IPS-18c (cell line): ENCODE results near the gene TAPT1.

ENCODE experiments used
- H3K4me3 ChIP-seq: 2 replicates; pipeline ENCODE4 v1.7.0; 2013; ENCODE audit warnings: low read depth, mild to moderate bottlenecking, low read length, moderate library complexity; ENCODE audit not compliant: insufficient read depth
- H3K9me3 ChIP-seq: one replicate; pipeline ENCODE4 v1.6.1; 2013; ENCODE audit warnings: mild to moderate bottlenecking, low read length, moderate library complexity; ENCODE audit not compliant: control insufficient read depth, insufficient read depth

The TAPT1 gene

DNA sequence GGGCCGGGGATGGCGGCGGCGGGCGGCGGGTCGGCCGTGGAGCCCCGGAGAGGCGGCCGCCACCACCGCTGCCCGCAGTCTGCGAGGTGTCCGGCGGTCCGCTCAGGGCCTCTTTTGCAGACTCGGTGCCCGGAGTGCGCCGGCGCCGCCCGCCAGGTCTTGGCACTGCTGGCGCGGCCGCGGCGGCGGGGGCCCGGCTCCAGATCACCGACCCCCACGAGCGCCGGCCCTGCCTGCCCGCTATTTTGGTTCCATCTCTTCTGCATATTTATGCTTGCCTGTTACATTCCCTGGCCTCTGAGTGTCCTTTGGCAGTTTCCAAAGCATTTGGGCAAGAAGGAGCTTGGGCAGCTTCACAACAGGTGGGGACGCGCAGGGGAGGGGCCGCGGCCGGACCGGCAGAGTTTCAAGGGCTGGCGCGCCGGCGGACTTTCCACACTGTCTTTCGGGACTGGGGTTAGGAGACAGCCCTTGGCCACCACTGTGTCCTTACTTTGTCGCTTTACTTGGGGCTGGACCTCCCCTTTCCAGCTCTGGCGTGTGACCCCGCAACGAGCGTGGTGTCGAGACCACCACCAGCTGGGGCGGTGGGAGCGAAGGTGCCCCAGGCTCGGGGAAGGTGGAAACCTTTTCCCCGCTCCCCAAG, 668 bp upstream of the TAPT1 start:
- peak overlapping the region; percentile 91 for H3K4me3 ChIP-seq
- H3K9me3 ChIP-seq, result no peaks in the 10 kb centered on the region

DNA sequence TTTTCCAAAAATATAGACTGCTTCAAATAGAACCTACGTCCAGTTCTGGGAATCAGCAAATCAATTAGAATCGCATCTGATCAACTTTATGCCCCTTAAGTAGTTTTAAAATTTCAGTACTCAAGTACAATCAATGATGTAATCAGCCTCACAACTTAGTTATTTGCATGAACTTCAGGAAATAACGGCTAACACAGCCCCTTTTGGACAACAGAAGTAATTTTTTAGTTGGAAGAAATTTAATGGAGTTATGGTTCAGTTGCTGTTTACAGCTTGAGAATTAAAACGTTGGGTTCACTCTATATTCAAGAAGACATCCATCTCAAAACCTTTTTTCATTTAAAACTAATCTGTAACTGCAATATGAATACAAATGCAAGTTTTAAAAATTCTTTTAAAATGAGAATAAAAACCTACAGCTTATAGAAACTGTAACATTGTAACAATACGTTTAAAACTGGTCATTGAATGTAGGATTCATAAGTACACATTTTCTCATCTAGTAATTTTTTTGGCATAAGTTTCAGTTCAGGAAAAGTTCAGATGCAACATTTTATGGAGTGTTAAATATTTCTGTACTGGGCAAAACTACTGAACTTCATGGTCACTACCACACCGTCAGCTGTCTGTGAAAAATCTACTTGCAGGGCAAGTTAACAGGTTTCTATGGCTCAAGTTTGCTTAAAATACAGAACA, 956 bp downstream of the TAPT1 start:
- Histone ChIP-seq H3K4me3 (peak overlapping the region; percentile 76), H3K9me3 (no peaks in the 10 kb centered on the region)

- Histone ChIP-seq H3K4me3 (peak overlapping the region; percentile 5), H3K9me3 (no peaks in the 10 kb centered on the region)
Observed at GRCh38 chr4:16224264-16225166, 1.8 kb downstream of the TAPT1 start.

- H3K9me3 ChIP-seq, result no peaks in the 10 kb centered on the region
- no peak overlapping the region for H3K4me3 ChIP-seq
Observed at GRCh38 chr4:16222957-16223527, 3.2 kb downstream of the TAPT1 start.

DNA sequence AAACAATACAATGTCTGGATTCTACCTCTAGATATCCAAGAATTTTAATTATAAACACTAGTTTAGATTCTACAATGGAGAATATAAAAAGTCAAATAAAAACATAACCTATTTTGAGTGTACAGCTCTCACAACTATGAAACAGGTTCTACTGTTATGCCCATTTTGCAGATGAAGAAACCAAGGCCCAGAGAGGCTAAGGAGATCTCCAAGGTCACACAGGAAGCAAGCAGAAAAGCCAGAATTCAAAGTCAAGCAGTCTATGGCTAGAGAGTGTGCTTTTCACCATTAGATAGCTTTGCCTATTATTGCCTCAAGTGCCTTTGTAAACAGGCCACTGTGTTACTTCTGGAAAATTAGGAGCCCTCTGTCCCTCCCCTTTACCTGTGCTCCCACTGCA, 7.3 kb downstream of the TAPT1 start:
- H3K9me3 ChIP-seq, result no peaks in the 10 kb centered on the region
- H3K4me3 ChIP-seq, result no peak overlapping the region

DNA sequence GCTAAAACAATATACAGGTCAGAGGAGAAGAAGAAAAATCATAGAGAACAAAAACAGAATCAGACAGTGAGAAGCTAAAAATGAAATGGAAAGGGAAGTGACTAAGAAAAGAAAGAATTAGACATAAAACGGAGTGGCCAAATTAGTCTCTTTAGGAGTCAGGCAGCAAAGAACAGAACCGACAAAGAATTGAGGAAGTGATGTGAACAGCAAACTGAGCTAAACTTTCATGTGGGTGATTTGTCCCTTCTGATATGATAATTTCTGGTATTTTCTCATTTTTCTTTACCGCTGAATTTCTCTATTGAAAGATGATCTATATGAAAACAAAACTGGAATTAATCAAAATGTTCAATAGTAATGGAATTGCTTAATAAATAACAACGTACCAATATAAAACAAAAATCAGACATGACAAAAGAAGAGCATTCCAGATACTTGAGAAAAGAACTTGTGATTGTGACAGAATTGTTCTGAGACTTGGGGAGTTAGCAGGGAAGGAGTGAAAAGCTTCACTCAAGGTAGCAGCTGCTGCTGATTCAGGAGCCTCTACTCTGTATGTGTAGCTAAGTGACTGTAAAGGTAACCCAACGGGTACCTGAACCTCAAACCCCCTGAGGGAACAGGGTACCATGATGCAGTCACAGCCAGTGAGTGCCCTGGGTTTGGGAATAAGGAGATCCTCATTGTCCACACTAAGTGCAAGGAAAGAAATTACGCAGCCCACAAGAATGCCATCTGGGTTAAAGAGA, 8.8 kb downstream of the TAPT1 start:
- Histone ChIP-seq H3K4me3 (no peak overlapping the region), H3K9me3 (no peaks in the 10 kb centered on the region)

- Histone ChIP-seq H3K9me3 (no peaks in the 10 kb centered on the region), H3K4me3 (no peak overlapping the region)
Observed at GRCh38 chr4:16213121-16213520, 13.2 kb downstream of the TAPT1 start.

GRCh38 chr4:16212138-16212782, 14.0 kb downstream of the TAPT1 start:
- Histone ChIP-seq H3K4me3 (no peak overlapping the region), H3K9me3 (no peaks in the 10 kb centered on the region)

- Histone ChIP-seq H3K4me3 (no peak overlapping the region), H3K9me3 (no peaks in the 10 kb centered on the region)
Observed at GRCh38 chr4:16207409-16207808, 18.9 kb downstream of the TAPT1 start.

DNA sequence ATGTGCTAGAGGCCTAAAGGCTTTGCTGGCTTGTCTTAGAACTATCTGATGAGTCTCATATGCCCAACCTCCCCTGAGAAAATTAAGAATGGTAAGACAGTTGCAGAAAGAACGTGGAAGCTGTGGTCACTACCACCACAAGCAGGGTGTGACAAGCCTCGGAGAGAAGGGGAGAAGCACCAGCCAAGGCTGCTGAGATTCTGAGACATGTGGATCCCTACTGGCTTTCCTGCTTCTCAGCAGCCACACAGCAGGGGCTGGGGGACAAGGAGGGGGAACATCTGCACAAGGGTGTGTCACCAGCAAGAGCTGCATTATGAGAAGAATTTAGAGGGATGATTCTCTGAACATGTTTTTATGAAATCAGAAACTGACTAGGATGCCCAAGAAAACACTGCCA, 19.4 kb downstream of the TAPT1 start:
- no peak overlapping the region for H3K4me3 ChIP-seq
- H3K9me3 ChIP-seq, result no peaks in the 10 kb centered on the region

DNA sequence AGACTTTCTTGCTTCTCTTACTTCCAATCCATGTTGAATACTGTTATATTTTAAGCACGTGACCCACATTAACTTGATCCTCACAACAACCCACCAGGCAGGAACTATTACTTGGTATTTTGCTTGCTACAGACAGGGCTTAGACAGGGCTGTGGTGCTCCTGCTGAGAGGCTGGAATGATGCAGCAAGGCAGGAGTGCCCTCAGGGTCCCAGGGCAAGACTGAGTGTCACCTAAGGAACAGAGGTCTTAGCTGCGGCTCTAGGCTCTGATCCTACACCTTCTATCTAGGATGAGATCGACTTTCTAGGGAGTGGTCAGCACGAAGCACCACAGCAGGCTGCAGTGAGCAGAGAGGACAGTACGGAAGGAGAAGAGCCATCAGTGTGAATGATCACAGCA, 20.0 kb downstream of the TAPT1 start:
- H3K9me3 ChIP-seq, result no peaks in the 10 kb centered on the region
- no peak overlapping the region for H3K4me3 ChIP-seq

DNA sequence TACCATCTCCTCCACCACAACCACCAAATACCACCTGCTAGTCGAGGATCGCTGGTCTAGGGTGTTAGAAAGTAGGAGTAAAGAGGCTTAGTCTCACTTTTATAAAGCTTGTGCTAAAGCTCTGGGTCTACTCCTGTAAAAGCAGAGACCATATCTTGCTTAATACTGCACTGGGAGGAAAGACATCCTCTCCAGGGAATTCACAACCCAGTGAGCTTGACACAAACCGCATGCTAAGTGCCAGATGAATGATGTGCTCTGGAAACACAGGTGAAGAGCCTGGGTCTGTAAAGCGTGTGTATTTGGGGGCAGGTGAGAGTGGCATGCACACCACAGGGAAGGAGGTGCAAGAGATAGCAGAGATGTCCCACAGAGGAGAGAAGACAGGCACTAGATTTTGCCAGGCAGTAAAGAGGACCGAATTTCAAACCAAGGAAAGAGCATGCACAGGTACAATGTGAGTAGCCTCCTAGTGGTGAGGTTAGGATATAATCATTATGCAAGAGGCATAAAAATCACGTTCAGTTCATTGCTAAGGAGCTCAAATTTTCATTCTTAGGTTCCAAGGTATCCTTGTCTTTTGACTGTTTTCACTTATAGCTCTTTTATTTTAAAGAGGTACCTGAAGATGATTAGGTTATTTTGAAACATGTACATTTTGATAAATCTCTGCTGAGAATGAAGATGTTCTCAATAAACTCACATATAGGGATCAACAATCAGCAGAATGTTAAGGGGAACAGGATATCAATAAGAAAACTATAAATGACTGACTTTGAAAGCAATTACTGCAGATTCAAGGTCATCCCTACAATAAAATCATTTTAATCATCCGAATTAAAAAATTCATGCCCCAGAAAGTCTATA, 20.7 kb downstream of the TAPT1 start:
- Histone ChIP-seq H3K9me3 (no peaks in the 10 kb centered on the region), H3K4me3 (no peak overlapping the region)

- Histone ChIP-seq H3K9me3 (no peaks in the 10 kb centered on the region), H3K4me3 (no peak overlapping the region)
Observed at GRCh38 chr4:16204505-16204904, 21.8 kb downstream of the TAPT1 start.

- Histone ChIP-seq H3K9me3 (no peaks in the 10 kb centered on the region), H3K4me3 (no peak overlapping the region)
Observed at GRCh38 chr4:16203083-16203482, 23.2 kb downstream of the TAPT1 start.

- H3K9me3 ChIP-seq, result no peaks in the 10 kb centered on the region
- H3K4me3 ChIP-seq, result no peak overlapping the region
Observed at GRCh38 chr4:16202598-16202997, 23.7 kb downstream of the TAPT1 start.

GRCh38 chr4:16199093-16199492, 27.2 kb downstream of the TAPT1 start:
- H3K9me3 ChIP-seq, result no peaks in the 10 kb centered on the region
- no peak overlapping the region for H3K4me3 ChIP-seq
